Skeletal muscle satellite cell (primary cell): ENCODE measurements around the gene NFASC.

Experiments used
- H3K27me3 ChIP-seq: 2 replicates; pipeline ENCODE4 v1.7.0; 2013; ENCODE audit warnings: low read length; ENCODE audit not compliant: control insufficient read depth, insufficient read depth
- H3K36me3 ChIP-seq: 2 replicates; pipeline ENCODE4 v1.7.0; 2013; ENCODE audit warnings: mild to moderate bottlenecking, control low read depth, low read length; ENCODE audit not compliant: insufficient read depth
- H3K4me1 ChIP-seq: 2 replicates; pipeline ENCODE4 v1.7.0; 2013; ENCODE audit warnings: low read length; ENCODE audit not compliant: control insufficient read depth, insufficient read depth
- H3K4me2 ChIP-seq: 2 replicates; pipeline ENCODE4 v1.7.0; 2013; ENCODE audit warnings: mild to moderate bottlenecking, low read length
- H3K4me3 ChIP-seq: 2 replicates; pipeline ENCODE4 v1.7.0; 2013; ENCODE audit warnings: low read length
- H3K9ac ChIP-seq: 2 replicates; pipeline ENCODE4 v1.7.0; 2013; ENCODE audit warnings: mild to moderate bottlenecking, low read depth, low read length, moderate library complexity
- H3K9me3 ChIP-seq: replicated peaks from 2 replicates; pipeline ENCODE4 v1.7.0; 2013; ENCODE audit warnings: mild to moderate bottlenecking, control low read depth, low read length

NFASC gene

GRCh38 chr1:204989266-204990058, 118.8 kb downstream of the NFASC start:
- no peaks in the 10 kb centered on the region for H3K9me3 ChIP-seq
- no peaks in the 10 kb centered on the region for H3K36me3 ChIP-seq
- no peak overlapping the region for H3K4me3 ChIP-seq
- no peak overlapping the region for H3K4me2 ChIP-seq
- no peaks in the 10 kb centered on the region for H3K4me1 ChIP-seq
- H3K9ac ChIP-seq, result no peak overlapping the region
- peaks cover 15% of the 10 kb centered on the region for H3K27me3 ChIP-seq

GRCh38 chr1:204990059-204990664, 119.5 kb downstream of the NFASC start:
- Histone ChIP-seq H3K36me3 (no peaks in the 10 kb centered on the region), H3K4me1 (no peaks in the 10 kb centered on the region), H3K4me2 (no peak overlapping the region), H3K9me3 (no peaks in the 10 kb centered on the region), H3K4me3 (no peak overlapping the region), H3K27me3 (peaks cover 15% of the 10 kb centered on the region), H3K9ac (no peak overlapping the region)

GRCh38 chr1:204990721-204991341, 120.2 kb downstream of the NFASC start:
- Histone ChIP-seq H3K9ac (no peak overlapping the region), H3K4me1 (no peaks in the 10 kb centered on the region), H3K4me3 (no peak overlapping the region), H3K36me3 (no peaks in the 10 kb centered on the region), H3K27me3 (peaks cover 17% of the 10 kb centered on the region), H3K9me3 (no peaks in the 10 kb centered on the region), H3K4me2 (no peak overlapping the region)

- Histone ChIP-seq H3K4me3 (no peak overlapping the region), H3K9ac (no peak overlapping the region), H3K36me3 (no peaks in the 10 kb centered on the region), H3K4me1 (no peaks in the 10 kb centered on the region), H3K4me2 (no peak overlapping the region), H3K27me3 (peaks cover 23% of the 10 kb centered on the region), H3K9me3 (no peaks in the 10 kb centered on the region)
These were observed 120.7 kb downstream of the NFASC start for GRCh38 chr1:204991342-204991844.

GRCh38 chr1:204992201-204992997, 121.7 kb downstream of the NFASC start:
- Histone ChIP-seq H3K27me3 (peaks cover 23% of the 10 kb centered on the region), H3K4me3 (no peak overlapping the region), H3K4me2 (no peak overlapping the region), H3K9ac (no peak overlapping the region), H3K9me3 (no peaks in the 10 kb centered on the region), H3K36me3 (no peaks in the 10 kb centered on the region), H3K4me1 (no peaks in the 10 kb centered on the region)

GRCh38 chr1:204992998-204993314, 122.3 kb downstream of the NFASC start:
- Histone ChIP-seq H3K4me2 (no peak overlapping the region), H3K4me1 (no peaks in the 10 kb centered on the region)

GRCh38 chr1:204994086-204994862, 123.6 kb downstream of the NFASC start:
- H3K27me3 ChIP-seq, result peaks cover 23% of the 10 kb centered on the region
- no peaks in the 10 kb centered on the region for H3K36me3 ChIP-seq
- no peak overlapping the region for H3K4me2 ChIP-seq
- H3K9me3 ChIP-seq, result no peaks in the 10 kb centered on the region
- H3K4me1 ChIP-seq, result no peaks in the 10 kb centered on the region
- no peak overlapping the region for H3K4me3 ChIP-seq
- H3K9ac ChIP-seq, result no peak overlapping the region

More at GRCh38 chr1:204992998-204993314, 122.3 kb downstream of the NFASC start:
- Histone ChIP-seq H3K9me3 (no peaks in the 10 kb centered on the region), H3K4me3 (no peak overlapping the region), H3K36me3 (no peaks in the 10 kb centered on the region), H3K9ac (no peak overlapping the region), H3K27me3 (peaks cover 23% of the 10 kb centered on the region)

- no peaks in the 10 kb centered on the region for H3K36me3 ChIP-seq
- H3K27me3 ChIP-seq, result peaks cover 27% of the 10 kb centered on the region
- H3K9ac ChIP-seq, result no peak overlapping the region
- H3K4me1 ChIP-seq, result no peaks in the 10 kb centered on the region
- H3K4me3 ChIP-seq, result no peak overlapping the region
- no peak overlapping the region for H3K4me2 ChIP-seq
- H3K9me3 ChIP-seq, result no peaks in the 10 kb centered on the region
These were observed 126.3 kb downstream of the NFASC start for GRCh38 chr1:204996981-204997380.

GRCh38 chr1:204997591-204998355, 127.1 kb downstream of the NFASC start:
- no peak overlapping the region for H3K4me3 ChIP-seq
- peaks cover 22% of the 10 kb centered on the region for H3K27me3 ChIP-seq
- H3K36me3 ChIP-seq, result no peaks in the 10 kb centered on the region

GRCh38 chr1:205001162-205001561, 130.5 kb downstream of the NFASC start:
- Histone ChIP-seq H3K4me1 (no peaks in the 10 kb centered on the region), H3K9ac (no peak overlapping the region), H3K27me3 (peaks cover 21% of the 10 kb centered on the region), H3K4me3 (no peak overlapping the region), H3K9me3 (no peaks in the 10 kb centered on the region), H3K36me3 (no peaks in the 10 kb centered on the region), H3K4me2 (no peak overlapping the region)

More at GRCh38 chr1:204997591-204998355, 127.1 kb downstream of the NFASC start:
- Histone ChIP-seq H3K4me1 (no peaks in the 10 kb centered on the region), H3K9me3 (no peaks in the 10 kb centered on the region), H3K4me2 (no peak overlapping the region), H3K9ac (no peak overlapping the region)
